Islet of Langerhans (tissue), 1 donor: ENCODE measurements around the gene FAM174B.

ENCODE experiments used
- FAIRE-seq: peaks from one replicate; lab custom pipeline; 2011; peaks lifted over from hg19 to GRCh38; lab: Jason Lieb, UNC

Gene FAM174B

DNA sequence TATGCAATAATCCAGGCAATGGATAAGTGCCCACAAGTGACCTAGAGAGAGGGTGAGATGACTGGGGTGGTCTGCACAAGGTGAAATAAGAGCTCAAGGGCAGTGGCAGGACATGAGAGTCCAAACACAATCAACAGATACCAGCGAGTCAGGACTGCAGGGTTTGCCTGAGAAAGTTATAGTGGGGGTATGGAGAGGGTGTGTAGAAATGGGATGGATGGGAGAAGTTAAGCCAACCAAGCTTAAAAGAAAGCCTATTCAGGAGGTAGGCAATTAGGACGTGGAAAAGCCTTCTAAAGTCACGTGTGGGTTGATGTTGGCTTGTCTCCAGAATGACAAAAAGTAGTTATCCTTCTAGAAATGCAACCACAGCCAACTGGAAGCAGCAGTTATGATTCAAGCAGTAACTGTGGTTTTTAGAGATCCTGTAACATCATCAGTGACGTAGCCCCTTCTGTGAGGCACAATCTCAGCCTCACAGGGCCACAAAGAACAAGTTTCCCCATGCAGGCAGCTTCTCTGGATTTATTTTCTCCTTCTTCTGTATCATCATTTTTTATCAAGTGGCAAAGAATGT lies 56.1 kb downstream of the FAM174B start:
- FAIRE-seq, result no peak

DNA sequence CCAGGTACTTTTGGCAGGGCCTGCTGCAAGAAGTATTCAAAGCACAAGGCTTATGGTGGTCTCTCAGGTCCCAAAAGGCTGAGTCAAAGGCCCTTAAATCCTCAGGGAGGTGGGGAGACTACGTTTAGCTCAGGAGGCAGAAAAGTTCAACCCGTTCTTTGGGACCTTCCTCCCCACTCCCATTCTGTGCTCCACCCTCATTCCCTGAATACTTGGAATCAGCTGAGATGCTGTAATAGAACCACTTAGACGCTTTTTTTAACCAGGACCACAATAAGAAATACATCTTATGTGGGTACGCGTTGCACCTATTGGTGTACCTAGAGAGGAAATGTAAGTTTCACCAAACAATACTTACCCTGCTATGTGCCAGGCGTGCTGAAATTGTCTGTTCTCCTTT lies 58.0 kb downstream of the FAM174B start:
- no peak for FAIRE-seq

DNA sequence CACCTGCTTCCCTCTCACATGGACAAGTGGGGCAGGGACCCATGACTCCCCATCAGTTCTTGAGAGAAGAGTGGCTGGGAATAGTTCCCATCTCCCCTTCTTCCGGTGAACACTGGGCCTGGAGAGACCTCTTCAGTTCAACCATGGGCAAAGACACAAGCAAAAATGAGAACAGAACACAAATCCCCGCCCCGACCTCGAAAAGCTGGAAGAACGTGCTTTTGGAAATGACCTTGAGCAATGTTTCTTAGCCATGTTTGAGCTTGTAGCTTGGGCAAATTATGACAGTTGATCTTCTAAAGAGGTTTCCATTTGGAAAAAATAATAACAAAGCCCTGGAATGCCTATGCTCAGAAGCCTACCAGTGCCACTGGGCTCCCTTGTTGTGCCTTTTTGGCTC lies 59.0 kb downstream of the FAM174B start:
- FAIRE-seq, result no peak

DNA sequence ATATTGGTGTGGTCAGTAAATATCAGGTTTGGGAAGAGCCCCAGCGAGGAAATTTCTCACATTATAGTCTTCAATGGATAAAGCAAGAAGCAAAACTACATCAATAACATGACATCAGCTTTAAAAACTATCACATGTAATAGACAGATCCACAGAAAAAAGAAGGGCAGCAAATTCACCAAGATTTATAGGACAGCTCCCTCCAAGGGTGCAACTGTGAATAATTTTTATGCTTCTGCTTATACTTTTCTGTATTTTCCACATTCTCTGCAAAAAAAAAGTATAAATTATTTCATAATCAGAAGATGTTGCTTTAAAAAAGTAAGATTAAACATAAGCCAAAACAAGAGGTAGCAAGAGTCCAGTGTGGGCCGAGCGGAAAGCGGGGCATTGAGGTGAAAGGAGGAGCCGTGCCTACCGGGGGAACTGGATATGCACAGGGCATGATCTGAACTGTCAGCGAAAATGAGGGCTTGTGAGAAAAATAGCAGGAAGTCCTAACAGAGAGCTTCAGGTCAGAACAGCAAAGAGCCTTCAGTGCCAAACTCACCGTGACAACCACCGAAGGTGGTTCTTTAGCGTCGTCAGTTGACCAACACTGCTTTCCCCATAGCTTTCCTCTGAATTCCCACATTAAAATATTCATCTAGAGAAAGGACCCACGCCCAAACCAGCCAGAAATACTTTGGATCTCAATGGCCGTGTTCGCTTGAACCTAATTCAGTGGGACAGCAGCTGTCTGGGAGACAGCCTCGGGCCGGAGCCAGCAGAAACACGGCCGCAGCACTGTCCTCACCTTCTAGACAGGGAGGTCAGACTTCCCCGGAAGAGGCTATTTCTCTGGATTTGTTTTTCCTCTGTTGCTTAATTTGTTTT lies 59.8 kb downstream of the FAM174B start:
- peak; percentile 60 for FAIRE-seq

DNA sequence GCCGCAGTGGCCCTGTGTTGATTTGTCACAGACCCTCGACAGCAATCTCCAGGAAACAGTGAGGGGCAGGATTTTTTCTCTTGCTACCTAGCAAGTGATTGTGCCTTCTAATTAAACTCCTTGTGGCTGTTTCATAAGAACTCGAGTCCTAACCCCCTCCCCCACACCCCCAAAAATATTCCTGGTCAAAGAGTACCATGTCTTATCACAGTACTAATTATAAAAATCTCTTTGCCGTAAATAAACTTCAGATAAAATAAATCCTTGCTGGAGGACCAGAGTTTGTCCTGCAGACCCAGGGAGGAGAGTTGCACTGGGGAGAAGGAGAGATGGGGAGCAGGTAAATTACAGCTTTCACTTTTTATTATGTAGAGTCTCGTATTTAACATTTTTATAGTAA lies 64.3 kb downstream of the FAM174B start:
- no peak for FAIRE-seq

DNA sequence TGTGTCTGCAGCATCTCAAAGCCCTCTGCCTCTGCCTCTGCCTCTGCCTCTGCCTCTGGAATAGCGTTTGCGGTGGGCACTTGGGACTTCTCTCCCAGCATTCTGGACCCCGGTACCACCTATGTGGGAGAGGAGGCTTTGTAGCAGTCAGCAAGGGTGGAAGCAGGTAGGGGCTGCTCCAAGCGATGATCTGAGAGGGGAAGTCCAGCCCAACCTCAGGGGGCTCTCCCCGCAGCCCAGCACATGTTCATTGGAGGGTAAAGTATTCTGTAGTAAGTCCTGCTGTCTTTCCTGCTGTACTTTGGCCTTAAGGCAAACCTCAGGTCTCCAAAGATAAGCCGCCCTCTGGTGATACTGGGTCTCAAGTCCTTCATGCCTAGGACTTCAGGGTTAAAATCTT lies 68.6 kb downstream of the FAM174B start:
- no peak for FAIRE-seq

DNA sequence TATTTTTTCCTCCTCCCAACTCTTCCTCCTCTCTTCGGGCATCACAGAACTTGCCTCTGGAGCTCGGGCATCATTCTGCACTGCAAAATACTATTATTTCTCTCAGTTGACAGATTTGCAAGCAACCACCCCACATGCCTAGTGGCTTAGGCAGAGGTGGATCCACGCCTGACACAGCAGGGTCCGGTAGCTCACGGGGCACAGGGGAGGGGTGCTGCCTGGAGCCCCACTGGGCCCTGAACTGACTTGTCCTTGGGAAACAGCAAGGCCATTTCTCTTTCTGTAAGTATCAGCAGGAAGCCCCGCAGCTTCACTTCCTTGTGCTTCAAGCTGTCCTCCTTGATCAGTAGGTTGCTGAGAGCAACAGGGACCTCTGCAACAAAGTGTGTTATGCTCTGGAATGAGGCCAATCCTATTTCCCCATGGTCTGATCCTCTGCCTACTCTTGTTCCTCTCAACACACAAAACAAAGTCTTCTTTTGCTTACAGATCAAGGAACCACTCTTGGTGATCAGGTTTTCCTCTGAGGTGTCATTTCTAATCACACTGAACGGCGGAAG lies 69.1 kb downstream of the FAM174B start:
- FAIRE-seq, result no peak

DNA sequence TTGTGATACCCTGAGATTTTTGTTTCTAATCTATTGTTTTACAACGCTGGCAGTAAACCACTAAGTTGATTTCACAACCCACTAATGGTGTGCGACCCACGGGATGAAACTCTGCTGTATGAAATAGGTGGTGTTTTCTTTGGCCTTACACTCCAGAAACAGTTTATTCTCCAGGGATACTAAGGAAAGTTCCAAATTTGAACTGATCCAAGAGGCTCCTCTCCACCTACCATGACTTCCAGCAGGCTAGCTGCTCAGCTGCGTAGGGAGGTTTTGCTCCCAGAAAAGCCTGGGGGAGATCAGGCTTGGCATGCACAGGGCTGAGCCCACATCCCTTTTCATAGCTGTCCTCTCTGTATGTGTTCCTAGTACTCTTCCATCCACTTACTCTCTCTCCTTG lies 71.5 kb downstream of the FAM174B start:
- no peak for FAIRE-seq

DNA sequence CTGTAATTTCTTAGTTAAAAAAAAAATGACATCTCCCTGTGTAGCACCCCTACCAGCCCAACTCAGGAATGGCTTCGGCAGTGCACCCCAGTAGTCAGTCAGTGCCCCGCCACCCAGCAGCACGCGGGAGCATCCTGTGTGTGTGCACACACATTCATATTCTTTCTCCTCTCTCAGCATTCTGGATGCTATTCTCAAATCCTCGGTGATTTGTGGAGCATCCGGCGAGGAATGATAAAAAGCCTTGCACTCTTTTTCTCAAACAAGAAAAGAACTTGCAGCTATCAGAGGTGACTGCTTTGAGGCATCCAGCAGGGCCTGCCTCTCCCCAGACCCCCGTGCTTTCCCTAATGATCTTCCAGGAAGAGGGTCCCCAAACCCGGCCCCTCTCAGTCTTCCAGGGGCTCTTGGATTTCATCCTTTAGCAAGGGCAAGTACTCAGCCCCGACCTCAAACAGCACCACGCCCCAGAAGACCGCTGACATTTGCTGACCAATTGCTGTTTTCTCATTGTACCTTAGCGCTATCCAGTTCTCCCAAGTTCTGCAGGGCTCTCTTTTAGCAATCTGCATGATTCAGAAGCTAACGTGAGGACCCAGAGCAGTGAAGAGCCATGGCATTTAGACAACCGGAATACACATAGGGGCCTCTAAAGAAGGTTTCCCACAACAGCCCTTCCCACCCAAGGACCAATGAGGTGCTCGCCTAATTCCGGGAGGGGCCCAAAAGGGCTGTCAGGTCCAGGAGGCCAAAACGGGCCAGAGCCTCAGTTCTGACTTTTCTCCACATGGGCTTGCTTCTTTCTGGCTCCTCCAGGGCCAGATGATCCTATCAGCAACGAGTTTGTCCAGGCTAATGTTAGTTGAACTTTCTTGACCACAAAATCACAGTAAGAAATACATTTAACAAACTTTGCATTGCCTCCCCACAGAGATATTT lies 72.2 kb downstream of the FAM174B start:
- FAIRE-seq, result no peak

DNA sequence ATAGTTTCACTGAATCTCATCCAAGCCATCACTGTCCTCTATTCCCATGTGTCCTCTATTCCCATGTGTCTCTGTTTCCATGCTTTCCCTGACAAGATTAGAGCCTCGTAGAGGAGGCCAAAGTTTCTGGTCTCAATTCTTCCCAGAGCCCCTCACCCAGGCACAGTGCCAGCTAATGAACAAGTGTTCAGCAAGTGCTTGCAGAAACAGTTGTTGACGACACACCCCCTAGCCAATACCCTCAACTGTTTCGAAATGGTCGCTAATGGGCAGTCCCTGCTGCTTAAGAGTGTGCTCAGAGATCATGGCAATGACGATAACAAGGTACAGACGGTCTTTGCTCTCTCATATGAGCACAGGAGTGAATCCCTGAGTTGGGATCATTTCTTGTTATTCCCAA lies 73.4 kb downstream of the FAM174B start:
- FAIRE-seq, result no peak

DNA sequence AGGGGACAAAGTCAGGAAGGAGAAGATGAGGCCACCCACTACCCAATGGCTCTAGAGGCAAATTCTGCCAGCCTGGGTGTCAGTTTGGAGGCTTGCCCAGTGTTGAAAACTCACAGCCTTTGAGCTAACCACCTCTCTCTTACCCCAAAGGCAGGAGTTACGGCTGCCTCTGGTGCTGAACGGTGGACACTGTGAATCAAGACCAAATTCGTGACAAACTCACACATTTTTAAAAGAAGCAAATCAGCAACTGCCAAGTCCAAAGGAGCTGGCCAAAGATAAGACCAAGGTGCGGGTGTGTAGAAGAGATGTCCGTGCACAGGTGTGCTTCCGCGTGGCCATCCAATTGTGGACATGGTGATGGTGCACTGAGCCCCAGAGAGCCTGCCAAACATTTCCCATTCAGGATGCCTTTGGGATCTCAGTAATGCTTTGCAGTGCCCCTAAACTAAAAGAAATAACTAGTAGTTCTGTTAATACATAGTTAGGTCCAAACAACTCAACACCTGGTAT lies 74.6 kb downstream of the FAM174B start:
- FAIRE-seq, result no peak

DNA sequence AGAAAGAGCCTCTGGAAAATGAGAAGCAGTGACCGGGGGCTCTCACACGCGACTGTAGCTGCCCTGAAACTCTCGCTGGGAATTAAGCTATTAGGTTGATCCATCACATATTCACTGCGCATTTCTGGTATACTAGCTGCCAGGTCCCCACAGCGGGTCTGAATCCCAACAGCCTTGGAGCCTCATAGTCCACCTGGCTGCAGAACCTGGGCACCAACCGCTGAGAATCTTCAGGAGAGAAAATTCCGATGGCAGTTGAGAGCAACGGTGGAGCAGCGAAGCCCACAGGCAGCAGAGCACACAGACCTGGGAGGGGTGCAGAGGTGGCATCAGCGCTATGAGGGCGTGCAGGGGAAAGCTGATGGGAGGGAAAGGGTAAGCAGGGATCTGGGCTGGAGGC lies 75.1 kb downstream of the FAM174B start:
- FAIRE-seq, result no peak

DNA sequence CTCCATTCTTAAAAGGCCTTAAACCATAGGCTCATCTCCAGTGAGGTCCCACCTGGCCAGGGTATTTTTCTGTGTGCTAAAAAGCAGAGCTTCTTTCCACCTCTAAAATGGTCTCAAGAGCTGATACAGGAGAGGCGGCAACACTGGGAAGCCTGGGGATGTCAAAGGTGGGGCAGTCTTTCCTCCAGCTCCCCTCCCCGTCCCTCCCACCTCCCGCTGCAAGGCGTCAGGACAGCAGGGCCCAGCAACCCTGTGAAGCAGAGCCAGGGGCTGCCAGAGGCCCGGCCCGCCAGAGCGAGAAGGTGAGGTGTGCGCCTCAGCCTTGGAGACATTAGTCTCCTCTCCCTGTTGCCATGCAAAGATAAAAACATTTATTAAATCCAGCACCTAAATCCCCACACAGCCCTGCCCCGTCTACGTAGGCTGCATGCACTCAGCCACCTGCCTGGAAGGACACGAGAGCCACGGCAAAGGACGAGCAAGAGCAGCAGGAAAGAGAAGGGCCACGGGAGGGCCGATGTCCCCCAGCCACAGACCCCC lies 75.6 kb downstream of the FAM174B start:
- FAIRE-seq, result no peak

DNA sequence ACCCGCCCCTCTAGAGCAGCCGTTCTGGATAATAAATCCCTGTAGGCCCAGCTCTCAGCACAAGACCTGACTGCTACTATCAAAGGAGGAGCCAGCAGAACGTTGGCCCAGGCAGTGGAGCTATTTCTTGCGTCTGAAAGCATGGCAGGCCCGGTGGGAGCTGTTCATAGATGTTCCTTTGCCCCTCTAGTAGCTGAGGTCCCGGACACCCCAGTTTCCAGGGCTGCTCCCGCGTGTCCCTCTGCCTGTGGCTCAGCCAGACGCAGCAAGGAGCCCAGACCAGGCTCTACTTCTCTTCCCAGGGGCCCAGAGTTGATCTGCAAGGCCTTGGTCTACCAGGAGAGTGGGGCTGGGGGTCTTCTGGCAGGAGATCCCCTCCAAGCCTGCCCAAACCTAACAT lies 76.1 kb downstream of the FAM174B start:
- no peak for FAIRE-seq

DNA sequence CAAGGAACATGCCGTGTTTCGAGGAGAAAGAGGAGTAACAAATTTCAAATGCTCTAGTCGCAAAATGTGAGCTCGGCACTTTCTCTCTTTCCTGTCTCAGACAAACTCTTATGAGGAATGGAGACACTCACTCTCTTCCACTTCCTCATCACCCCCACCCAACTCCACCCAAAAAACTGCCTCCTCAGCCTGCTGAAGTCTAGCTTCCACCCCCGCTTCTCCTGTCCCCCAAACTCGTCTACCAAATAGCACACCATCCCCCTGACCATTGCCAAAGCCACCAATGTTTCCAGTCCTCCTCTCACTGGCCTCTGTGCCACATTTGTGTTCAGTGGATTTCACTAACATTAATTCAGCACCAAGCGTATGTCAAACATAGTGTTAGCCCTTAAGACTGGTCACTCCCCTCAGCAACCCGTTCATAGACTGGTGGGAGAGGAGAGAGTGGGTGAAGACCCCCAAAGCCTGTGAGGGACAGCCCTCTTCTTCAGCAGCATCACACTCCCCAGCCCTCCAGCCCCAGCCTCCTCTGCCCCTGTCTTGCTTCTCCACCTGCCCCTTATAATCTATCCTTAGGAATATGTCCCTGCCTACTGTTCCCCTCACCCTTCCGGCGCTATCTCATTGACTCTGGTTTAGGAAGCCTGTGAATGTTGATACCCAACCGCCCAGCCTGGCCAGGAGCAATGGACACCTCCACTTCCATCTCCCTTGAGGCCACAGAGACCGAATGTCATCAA lies 77.3 kb downstream of the FAM174B start:
- no peak for FAIRE-seq

DNA sequence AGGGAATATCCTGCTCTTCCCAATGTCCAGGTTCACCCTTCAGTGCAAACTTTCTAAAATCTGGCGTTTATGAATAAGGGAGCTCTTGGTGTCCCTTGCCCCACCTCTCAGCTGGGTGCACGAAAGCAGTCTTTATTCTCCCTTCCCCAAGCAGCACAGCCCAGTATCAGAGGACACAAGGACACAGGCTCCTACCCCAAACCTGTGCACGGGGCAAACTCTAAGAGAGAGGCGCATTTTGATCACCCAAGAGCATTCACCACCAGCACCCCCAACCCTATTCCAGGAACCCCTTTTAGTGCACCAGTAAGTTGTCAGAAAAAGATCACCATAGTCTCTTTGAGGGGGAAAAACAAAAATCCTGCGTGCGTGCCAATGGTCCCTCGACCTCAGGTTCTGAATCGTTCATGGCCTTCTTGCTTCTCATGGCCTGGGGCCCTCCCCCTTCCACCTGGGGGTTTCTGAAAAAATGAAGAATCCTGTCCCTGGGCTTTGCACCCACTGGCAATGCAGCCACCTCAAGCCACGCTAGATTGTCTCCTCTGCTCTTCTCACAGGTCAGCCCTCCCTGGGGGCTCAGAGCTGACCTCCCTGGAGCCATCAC lies 78.9 kb downstream of the FAM174B start:
- no peak for FAIRE-seq

DNA sequence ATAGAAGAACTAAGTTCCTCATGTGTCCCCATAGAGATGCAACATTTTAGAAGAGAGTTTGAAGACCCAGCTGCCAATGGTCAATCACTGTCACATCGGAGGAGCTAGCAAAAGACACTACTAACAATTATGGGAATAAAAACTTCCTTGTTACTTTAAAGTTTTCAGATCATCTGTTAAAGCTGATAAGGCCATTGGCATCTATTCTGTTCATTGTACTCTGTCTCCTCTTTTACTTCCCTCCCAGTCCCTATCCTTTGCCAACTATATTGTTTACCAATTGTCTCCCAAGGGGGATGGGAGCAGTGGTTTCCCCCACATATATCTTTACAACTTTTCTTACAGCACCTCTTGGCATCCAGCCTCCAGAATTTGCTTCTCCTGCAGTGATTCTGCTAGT lies 81.0 kb downstream of the FAM174B start:
- FAIRE-seq, result no peak

DNA sequence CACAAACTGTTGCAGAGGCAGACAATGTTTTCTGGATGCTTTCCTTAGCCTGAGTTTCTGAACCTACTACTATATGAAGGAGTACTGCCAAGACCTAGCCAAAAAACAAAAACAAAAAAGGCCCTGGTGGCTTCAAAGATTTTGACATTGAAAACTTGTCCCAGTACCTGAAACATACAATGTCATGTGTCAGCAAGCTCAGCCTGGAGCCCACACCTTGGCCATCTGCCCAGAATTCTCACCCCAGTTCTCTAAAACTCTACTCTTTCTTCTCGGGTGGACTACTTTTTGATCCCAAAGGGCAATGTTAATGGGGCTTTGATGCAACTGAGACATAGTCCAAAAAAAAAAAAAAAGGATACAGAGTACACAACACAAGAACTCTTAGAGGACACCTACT lies 81.4 kb downstream of the FAM174B start:
- FAIRE-seq, result no peak

DNA sequence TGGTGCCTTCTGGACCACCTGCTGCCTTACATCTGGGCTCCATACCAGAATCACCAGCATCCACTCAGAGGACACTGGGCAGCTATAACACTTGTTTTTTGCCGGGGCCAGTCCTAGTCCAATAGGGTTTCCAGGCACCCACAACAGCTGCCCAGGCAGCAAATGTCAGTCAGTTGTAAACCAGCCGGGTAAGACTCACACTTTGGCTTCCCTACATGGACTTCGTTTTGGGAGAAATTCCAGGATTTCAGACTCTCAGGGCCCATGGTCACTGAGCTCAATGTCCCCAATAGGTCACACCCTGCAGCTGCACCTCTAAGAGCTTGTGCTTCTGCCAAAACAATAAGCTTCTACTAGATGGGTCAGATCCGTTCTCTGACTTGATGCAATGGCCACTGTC lies 83.8 kb downstream of the FAM174B start:
- no peak for FAIRE-seq

DNA sequence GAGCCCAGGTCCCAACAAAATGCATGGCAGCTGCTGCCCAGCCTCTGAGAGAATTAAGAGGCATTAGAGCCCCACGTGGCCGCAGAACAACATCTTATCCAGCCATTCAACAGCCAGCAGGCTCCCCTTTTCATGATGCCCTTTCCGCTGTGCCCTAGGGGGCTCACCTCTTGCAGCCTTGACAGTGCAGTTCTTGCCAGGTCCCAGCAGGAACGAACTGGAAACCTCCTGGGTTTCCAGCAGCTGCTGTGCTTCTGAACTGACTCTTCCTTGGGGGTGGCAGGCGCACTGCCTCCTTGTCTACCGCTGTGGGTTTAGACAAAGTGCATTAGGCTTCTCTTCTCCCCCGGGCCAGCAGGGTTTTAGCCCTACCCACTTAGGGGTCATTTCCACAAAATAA lies 85.2 kb downstream of the FAM174B start:
- no peak for FAIRE-seq

DNA sequence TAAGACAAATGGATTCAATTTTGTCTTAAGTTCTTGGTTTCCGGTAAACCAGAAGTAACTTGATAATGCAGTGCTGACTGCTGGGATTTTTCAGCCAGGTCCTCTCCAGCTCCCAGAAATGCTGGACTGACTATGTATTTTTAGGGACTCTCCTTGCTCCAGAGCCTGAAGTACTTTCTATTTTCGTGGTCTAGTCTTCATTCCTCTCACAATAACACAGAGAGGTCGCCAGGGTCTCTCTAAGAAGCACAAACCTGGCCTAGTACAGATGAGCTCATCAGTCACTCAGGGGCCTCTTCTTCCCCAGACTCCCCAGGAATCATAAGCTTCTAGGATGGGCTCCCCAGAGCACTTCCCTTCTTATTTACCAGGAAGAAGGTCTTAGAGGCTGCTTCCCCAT lies 85.8 kb downstream of the FAM174B start:
- no peak for FAIRE-seq
